Measurements from ENCODE around the gene FOXK1. TPM values are rescaled to one million over a fixed set of nuclear protein-coding genes. Genes with fewer than 3 reads are reported as not detected.
A peak's percentile ranks its signal among the peaks of the same experiment; 100 is the strongest.

Gene FOXK1
- total and polyA plus RNA-seq, 2 of the 13 experiments (the other 11 are each of a cell fraction or from before 2014, with no cell fraction given): 4.6 to 8.8 TPM

DNA sequence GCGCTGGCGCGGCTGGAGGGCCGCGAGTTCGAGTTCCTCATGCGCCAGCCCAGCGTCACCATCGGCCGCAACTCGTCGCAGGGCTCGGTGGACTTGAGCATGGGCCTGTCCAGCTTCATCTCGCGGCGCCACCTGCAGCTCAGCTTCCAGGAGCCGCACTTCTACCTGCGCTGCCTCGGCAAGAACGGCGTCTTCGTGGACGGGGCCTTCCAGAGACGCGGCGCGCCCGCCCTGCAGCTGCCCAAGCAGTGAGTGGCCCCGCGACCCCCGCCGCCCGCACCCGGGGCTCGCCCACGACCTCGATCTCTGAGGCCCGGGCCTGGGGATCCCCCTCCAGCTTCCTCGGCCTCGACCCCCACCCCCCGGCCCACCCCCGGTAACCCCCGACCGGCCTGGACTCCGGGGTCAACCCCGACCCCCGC lies 537 bp downstream of the FOXK1 start:
- BruUV-seq (replicated peaks): no TSS peak
- H3K4me2 ChIP-seq (ENCODE audit: low read depth, low read length): peak overlapping the region; percentile 69
- ChIA-PET POLR2A (interaction anchor here (0.8 to 3.4 kb wide), 4 partner anchors 32 to 56 kb away, joined by 3 to 46 read pairs (median 4); no protein-coding TSS in a partner anchor), CTCF (ENCODE audit: low intra/inter-chr PET ratio, low total read pairs) (interaction anchor here (1.5 kb wide), 1 partner anchor 40 kb away, joined by 5 read pairs; no protein-coding TSS in a partner anchor)
- ATAC-seq (peak; percentile 64), FAIRE-seq (no peak), DNase-seq (ENCODE audit: low spot score) (no peak)
- H3K9ac ChIP-seq (ENCODE audit: insufficient read depth, low read depth, low read length): peak overlapping the region; percentile 86
- H3K4me3 ChIP-seq (replicated peaks in 1 of 3; ENCODE audit: insufficient read depth in 1 of 3, low read depth in 2 of 3, low read length in 3 of 3): peak overlapping the region; percentile 87 to 99 (median 90)
- H3K9me3 ChIP-seq (ENCODE audit: low read length): no peaks in the 10 kb centered on the region
- peaks cover 47% of the 10 kb centered on the region for H3K79me2 ChIP-seq (ENCODE audit: insufficient read depth, low read length)
- H2AFZ ChIP-seq (ENCODE audit: low read length): no peak overlapping the region
- H3K4me1 ChIP-seq (ENCODE audit: insufficient read depth, low read length): peaks cover 37% of the 10 kb centered on the region
- H3K36me3 ChIP-seq (replicated peaks in 1 of 2; ENCODE audit: control insufficient read depth in 1 of 2, insufficient read depth in 2 of 2, low read length in 2 of 2): peaks cover 0 to 13% of the 10 kb centered on the region in 2 experiments; a peak in 2 of 5 replicates
- intact Hi-C loops (cut with micrococcal nuclease; ENCODE audit: unreplicated experiment) (loop anchor here (2.0 to 5.0 kb wide), 3 partner anchors 42 to 72 kb away; no protein-coding TSS in a partner anchor), in situ Hi-C loops (cut with HindIII; ENCODE audit: extremely low pct_ligation_motif_present, low pct_unique_long_range_greater_than_20kb) (loop anchor here (5.0 kb wide), 2 partner anchors 35 to 70 kb away; no protein-coding TSS in a partner anchor)
- peaks cover 19% of the 10 kb centered on the region for H4K20me1 ChIP-seq (ENCODE audit: insufficient read depth, low read length)
- peak overlapping the region; percentile 71 for H3K27ac ChIP-seq (ENCODE audit: extremely low read length, insufficient read depth, low read length)
- WGBS (ENCODE audit: low lambda C conversion rate): 1% methylated on average over 19 of the region's 47 CpGs
- H3K27me3 ChIP-seq (ENCODE audit: control insufficient read depth in 1 of 2, insufficient read depth in 2 of 2, low read length in 2 of 2): peaks cover 0 to 4% of the 10 kb centered on the region in 2 experiments; a peak in 1 of 5 replicates
- TF ChIP-seq, protein P1, sequence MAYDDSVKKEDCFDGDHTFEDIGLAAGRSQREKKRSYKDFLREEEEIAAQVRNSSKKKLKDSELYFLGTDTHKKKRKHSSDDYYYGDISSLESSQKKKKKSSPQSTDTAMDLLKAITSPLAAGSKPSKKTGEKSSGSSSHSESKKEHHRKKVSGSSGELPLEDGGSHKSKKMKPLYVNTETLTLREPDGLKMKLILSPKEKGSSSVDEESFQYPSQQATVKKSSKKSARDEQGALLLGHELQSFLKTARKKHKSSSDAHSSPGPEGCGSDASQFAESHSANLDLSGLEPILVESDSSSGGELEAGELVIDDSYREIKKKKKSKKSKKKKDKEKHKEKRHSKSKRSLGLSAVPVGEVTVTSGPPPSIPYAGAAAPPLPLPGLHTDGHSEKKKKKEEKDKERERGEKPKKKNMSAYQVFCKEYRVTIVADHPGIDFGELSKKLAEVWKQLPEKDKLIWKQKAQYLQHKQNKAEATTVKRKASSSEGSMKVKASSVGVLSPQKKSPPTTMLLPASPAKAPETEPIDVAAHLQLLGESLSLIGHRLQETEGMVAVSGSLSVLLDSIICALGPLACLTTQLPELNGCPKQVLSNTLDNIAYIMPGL (CRISPR knock-in tag; IDR thresholded peaks at IDR 0.05; ENCODE audit: borderline replicate concordance in 1 of 2, low read depth in 1 of 2): peak in 1 of 2 experiments; percentile 23; a peak in 2 of 4 replicates
- TF ChIP-seq ZNF788 (CRISPR knock-in tag; IDR thresholded peaks at IDR 0.05; ENCODE audit: borderline replicate concordance) (0 out of 2 replicates have a peak, but pooled peaks have one; percentile 29), ZC3H13 (CRISPR knock-in tag; IDR thresholded peaks at IDR 0.05) (0 out of 2 replicates have a peak, but pooled peaks have one; percentile 47), KDM2A (CRISPR knock-in tag; IDR thresholded peaks at IDR 0.05; ENCODE audit: borderline replicate concordance, low read depth) (0 out of 2 replicates have a peak, but pooled peaks have one; percentile 31), ZNF256 (CRISPR knock-in tag; conservative IDR thresholded peaks at IDR 0.05) (no peak), DMAP1 (CRISPR knock-in tag; IDR thresholded peaks at IDR 0.05) (no peak), ZNF790 (CRISPR knock-in tag; IDR thresholded peaks at IDR 0.05; ENCODE audit: borderline replicate concordance) (0 out of 2 replicates have a peak, but pooled peaks have one; percentile 25), MEIS2 (CRISPR knock-in tag; IDR thresholded peaks at IDR 0.05) (peak; percentile 46), ZFP62 (CRISPR knock-in tag; IDR thresholded peaks at IDR 0.05) (peak; percentile 28; the same call in 1 of the 2 replicates), SOX6 (IDR thresholded peaks at IDR 0.05) (no peak), SOX6 (CRISPR knock-in tag; IDR thresholded peaks at IDR 0.05) (no peak), PHF8 (CRISPR knock-in tag; IDR thresholded peaks at IDR 0.05) (peak; percentile 72)
- TF ChIP-seq, protein P2, sequence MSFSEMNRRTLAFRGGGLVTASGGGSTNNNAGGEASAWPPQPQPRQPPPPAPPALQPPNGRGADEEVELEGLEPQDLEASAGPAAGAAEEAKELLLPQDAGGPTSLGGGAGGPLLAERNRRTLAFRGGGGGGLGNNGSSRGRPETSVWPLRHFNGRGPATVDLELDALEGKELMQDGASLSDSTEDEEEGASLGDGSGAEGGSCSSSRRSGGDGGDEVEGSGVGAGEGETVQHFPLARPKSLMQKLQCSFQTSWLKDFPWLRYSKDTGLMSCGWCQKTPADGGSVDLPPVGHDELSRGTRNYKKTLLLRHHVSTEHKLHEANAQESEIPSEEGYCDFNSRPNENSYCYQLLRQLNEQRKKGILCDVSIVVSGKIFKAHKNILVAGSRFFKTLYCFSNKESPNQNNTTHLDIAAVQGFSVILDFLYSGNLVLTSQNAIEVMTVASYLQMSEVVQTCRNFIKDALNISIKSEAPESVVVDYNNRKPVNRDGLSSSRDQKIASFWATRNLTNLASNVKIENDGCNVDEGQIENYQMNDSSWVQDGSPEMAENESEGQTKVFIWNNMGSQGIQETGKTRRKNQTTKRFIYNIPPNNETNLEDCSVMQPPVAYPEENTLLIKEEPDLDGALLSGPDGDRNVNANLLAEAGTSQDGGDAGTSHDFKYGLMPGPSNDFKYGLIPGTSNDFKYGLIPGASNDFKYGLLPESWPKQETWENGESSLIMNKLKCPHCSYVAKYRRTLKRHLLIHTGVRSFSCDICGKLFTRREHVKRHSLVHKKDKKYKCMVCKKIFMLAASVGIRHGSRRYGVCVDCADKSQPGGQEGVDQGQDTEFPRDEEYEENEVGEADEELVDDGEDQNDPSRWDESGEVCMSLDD (CRISPR knock-in tag; IDR thresholded peaks at IDR 0.05; ENCODE audit: borderline replicate concordance): 0 out of 2 replicates have a peak, but pooled peaks have one; percentile 36
- TF ChIP-seq, protein P3, sequence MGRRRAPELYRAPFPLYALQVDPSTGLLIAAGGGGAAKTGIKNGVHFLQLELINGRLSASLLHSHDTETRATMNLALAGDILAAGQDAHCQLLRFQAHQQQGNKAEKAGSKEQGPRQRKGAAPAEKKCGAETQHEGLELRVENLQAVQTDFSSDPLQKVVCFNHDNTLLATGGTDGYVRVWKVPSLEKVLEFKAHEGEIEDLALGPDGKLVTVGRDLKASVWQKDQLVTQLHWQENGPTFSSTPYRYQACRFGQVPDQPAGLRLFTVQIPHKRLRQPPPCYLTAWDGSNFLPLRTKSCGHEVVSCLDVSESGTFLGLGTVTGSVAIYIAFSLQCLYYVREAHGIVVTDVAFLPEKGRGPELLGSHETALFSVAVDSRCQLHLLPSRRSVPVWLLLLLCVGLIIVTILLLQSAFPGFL (CRISPR knock-in tag; IDR thresholded peaks at IDR 0.05): 0 out of 2 replicates have a peak, but pooled peaks have one; percentile 46

Measured in HepG2 (cell line).